GM06990 (cell line): ENCODE results near the gene GLIPR1L1.

ENCODE experiments used
- DNase-seq: peaks from one replicate; pipeline ENCODE4 v3.0.0-alpha.2; 2011; ENCODE audit not compliant: insufficient read length; ENCODE audit errors: extremely low read depth
- H3K27me3 ChIP-seq: replicated peaks from 2 replicates; pipeline ENCODE4 v1.6.0; 2011; ENCODE audit warnings: low read length; ENCODE audit not compliant: control insufficient read depth, insufficient read depth
- H3K36me3 ChIP-seq: 2 replicates; pipeline ENCODE4 v1.5.1; 2011; ENCODE audit warnings: low read length; ENCODE audit not compliant: control insufficient read depth, insufficient read depth
- H3K4me3 ChIP-seq: replicated peaks from 2 replicates; pipeline ENCODE4 v1.5.1; 2011; ENCODE audit warnings: low read depth, mild to moderate bottlenecking, control low read depth, low read length
- CTCF ChIP-seq: IDR thresholded peaks from 2 replicates; pipeline ENCODE4 v1.5.1; 2011; ENCODE audit warnings: low read length, control low read depth, mild to moderate bottlenecking, inconsistent platforms; ENCODE audit not compliant: insufficient read depth, poor library complexity, severe bottlenecking

Gene GLIPR1L1

GRCh38 chr12:75294797-75295196 lies 39.7 kb upstream of the GLIPR1L1 start:
- Histone ChIP-seq H3K36me3 (no peaks in the 10 kb centered on the region), H3K27me3 (no peaks in the 10 kb centered on the region), H3K4me3 (no peak overlapping the region)
- TF ChIP-seq CTCF = no peak
- DNase-seq = no peak

- Histone ChIP-seq H3K36me3 (no peaks in the 10 kb centered on the region), H3K4me3 (no peak overlapping the region), H3K27me3 (no peaks in the 10 kb centered on the region)
- no peak for DNase-seq
- TF ChIP-seq CTCF = no peak
Observed at GRCh38 chr12:75302225-75302624, 32.2 kb upstream of the GLIPR1L1 start.

GRCh38 chr12:75302781-75303180 lies 31.7 kb upstream of the GLIPR1L1 start:
- TF ChIP-seq CTCF = no peak
- H3K36me3 ChIP-seq = no peaks in the 10 kb centered on the region
- no peaks in the 10 kb centered on the region for H3K27me3 ChIP-seq
- no peak overlapping the region for H3K4me3 ChIP-seq
- DNase-seq = no peak

- Histone ChIP-seq H3K27me3 (no peaks in the 10 kb centered on the region), H3K4me3 (no peak overlapping the region), H3K36me3 (no peaks in the 10 kb centered on the region)
- no peak for TF ChIP-seq CTCF
- DNase-seq = no peak
Observed at GRCh38 chr12:75305412-75306332, 28.8 kb upstream of the GLIPR1L1 start.

GRCh38 chr12:75308279-75308678 lies 26.2 kb upstream of the GLIPR1L1 start:
- DNase-seq = no peak
- H3K36me3 ChIP-seq = no peaks in the 10 kb centered on the region
- no peaks in the 10 kb centered on the region for H3K27me3 ChIP-seq
- H3K4me3 ChIP-seq = no peak overlapping the region
- no peak for TF ChIP-seq CTCF
